ENCODE results near the gene KIF1A.
A peak's percentile ranks its signal among the peaks of the same experiment; 100 is the strongest.
"Not testable (repeated sequence)": the region's sequence is repeated elsewhere in the genome, so short reads cannot be mapped to it uniquely, and the experiment has no call there.

KIF1A gene

GRCh38 chr2:240787521-240788472 lies 32.2 kb downstream of the KIF1A start:
- no peak for DNase-seq (ENCODE audit: low read depth, low spot score)

- DNase-seq (ENCODE audit: low read depth, low spot score) = no peak
Measured at GRCh38 chr2:240786871-240787311, 33.1 kb downstream of the KIF1A start.

DNA sequence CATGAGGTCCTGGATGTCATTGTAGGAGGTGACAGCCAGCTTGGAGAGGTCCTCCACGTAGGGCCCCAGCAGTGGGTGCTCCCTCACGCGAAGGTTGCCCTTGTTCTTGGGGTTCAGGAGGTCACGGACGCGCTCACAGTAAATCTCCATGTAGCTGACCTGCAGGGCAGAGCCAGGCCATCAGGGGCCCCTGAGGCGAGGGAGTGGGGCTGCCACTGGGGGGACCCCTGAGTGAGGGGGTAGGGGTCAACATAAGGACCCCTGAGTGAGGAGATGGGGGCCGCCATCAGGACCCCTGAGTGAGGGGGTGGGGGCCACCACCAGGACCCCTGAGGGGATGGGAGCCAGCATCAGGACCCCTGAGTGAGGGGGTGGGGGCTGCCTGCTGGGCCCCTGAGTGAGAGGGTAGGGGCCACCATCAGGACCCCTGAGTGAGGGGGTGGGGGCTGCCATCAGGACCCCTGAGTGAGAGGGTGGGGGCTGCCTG lies 33.6 kb downstream of the KIF1A start:
- DNase-seq (ENCODE audit: low read depth, low spot score) = no peak

DNA sequence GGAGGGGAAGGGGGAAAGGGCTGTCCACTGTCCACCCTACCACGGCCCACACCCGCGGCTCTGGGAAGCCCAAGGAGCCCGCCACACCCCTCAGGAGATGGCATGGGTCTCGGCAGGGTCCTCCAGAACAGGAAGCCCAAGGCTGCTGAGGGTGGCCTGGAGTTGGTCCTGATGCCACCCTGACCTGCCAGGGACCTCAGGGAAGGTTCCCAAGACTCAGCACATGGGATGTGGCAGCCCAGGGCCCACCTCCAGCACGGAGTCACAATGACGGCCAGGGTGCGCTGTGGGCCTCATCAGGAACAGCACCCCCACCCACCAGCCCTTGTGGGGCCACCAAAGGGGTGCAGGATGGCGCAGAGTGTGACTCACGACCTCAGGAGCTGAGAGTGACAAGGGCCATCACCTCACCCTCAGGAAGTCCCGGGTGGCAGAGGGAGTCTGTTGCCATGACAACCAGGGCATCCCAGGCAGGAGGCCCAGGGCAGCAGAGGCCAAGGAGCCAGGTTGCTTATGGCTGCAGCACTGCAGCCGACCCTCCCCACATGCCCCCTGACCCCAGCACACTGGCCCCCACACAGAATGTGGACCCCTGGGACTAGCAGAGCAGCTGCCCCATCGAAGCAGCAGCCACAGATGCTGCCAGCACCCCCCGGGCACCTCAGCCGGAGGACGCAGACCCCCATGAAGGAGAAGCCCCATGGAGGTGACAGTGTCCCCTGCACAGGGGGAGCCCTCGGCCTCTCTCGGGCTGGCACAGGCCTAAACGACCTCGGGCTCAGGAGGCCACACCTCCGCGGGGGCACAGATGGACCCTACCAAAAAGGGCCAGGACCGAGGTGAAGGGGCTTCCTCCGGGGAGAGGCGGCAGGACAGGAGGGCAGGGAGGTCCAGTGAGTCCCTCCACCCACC lies 34.3 kb downstream of the KIF1A start:
- no peak for DNase-seq (ENCODE audit: low read depth, low spot score)

DNA sequence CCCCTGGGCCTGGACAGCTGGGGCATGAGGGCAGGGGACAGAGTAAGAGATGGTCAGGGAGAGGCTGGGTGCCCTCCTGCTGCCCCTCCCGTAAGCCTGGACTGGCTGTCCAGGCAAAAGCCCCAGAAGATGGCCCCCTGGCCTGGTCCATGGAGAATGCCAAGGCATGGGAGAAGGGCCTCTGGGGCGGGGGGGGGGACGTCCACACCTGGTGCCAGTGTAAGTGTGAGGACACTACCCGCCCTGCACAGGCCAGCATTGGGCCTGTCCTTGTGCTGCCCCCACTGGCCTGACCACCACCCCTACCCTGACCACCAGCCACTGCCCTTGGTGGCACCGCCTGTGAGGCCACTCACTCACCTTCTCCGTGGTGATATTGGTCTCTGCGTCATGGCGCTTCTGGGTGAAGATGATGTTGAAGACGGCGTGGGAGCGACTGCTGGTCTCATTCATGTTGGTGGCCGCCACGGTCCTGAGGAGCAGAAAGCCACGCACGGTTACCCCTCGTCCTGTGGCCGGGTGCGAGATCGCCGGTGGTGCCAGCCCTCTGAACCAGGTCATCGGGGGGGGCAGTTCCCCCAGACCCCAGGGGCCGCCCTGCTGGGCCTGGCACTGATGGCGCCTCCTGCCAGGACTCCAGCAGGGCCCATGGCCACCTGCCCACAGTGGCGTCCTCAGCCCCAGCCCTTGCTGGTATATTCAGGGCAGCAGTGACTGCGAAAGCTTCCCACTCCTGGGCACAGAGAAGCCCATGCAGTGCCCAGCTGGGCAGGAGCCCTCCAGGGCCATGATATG lies 35.2 kb downstream of the KIF1A start:
- DNase-seq (ENCODE audit: low read depth, low spot score) = no peak

DNA sequence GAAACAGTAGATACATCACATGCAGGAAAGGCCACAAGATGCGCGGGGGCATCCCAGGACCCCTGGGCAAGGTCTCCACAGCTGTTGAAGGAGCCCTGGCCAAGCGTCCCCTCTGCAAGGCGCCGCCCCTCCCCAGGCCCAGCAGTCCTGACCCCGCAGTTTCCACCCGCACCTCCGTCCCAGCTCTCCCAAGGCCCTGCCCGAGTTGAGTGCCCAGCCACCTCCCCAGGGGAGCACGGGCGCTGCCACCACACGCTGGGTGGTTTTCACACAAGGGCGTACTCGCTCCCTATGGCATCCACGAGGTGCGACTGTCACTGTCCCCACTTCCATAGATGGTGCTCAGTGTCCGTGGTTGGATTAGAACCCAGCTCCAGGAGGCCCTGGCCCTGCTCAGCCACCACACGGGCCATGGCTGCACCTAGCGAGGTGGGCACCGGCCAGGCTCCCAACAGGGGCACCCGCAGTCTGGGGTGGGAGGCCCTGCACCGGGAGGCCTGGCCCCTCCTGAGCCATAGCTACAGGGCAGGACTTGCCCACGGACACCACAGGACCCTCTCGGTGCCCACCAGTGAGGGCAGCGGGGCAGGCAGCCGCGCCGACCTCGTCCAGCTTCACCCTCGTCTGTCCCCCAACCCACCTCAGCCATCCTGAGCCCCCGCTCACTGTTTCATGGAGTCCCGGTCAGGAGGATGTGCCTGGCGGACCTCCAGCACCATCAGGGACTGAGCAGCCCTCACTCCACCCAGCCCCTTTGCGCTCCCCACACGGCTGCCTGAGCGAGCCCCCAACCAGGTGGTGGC lies 36.0 kb downstream of the KIF1A start:
- no peak for DNase-seq (ENCODE audit: low read depth, low spot score)

- DNase-seq (ENCODE audit: low read depth, low spot score) = no peak
Measured at GRCh38 chr2:240782886-240783818, 36.9 kb downstream of the KIF1A start.

GRCh38 chr2:240782221-240782885 lies 37.7 kb downstream of the KIF1A start:
- DNase-seq (ENCODE audit: low read depth, low spot score) = peak; percentile 86

DNA sequence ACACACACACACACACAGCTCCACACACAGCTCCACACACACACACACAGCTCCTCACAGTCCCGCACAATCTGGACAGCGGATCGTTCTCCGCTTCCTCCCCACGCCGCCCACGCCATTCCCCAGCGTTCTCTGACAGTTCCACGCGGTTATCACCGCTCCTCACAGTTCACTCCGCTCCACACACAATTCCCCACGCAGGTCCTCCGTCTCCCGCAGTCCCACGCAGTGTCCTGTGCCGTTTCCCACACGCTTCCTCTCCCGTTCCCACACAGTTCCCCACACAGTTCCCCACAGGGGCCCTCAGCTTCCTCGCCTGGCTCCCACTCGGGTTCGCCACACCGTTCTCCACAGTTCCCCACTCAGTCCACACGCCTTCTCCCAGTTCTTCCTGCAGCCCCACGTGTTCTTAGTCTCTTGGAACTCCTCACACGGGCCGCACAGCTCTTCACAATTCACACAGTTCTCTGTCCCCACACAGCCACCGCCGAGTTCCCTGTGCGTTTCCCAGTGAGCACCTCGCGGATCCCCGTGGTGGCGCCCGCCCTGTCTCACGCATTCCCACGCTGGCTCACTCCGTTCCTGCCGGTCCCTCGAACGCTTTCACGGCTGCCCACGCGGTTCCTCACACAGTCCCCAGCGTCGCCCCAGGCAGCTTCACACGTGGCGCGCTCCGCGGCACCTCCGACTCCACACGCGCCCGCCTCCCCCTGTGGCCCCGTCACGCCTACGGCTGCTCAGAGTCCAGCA lies 38.4 kb downstream of the KIF1A start:
- DNase-seq (ENCODE audit: low read depth, low spot score) = no peak

- DNase-seq (ENCODE audit: low read depth, low spot score) = no peak
Measured at GRCh38 chr2:240780023-240780700, 39.9 kb downstream of the KIF1A start.

GRCh38 chr2:240779250-240779832 lies 40.7 kb downstream of the KIF1A start:
- not testable (repeated sequence) for DNase-seq (ENCODE audit: low read depth, low spot score)

GRCh38 chr2:240778426-240778825 lies 41.6 kb downstream of the KIF1A start:
- no peak for DNase-seq (ENCODE audit: low read depth, low spot score)

GRCh38 chr2:240777456-240778212 lies 42.4 kb downstream of the KIF1A start:
- peak; percentile 51 for DNase-seq (ENCODE audit: low read depth, low spot score)

DNA sequence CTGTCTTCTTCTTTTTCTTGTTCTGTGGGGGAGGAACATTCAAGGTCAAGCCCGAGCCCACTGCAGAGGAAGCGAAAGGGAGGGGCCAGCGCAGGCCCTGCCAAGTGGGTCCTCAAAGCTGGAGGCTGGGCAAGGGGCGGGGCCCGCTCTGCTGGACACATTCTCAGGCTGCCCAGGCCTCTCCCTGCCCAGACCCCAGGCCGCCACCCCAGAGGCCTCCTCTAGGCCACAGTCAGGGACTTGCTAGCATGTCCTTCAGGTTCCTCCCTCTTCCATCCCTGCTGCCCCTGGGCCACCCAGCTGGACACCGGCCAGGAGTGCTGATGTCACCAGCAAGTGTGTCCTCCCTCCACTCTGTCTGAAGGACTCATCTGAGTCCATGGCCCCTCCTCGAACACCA lies 44.1 kb downstream of the KIF1A start:
- no peak for DNase-seq (ENCODE audit: low read depth, low spot score)

DNA sequence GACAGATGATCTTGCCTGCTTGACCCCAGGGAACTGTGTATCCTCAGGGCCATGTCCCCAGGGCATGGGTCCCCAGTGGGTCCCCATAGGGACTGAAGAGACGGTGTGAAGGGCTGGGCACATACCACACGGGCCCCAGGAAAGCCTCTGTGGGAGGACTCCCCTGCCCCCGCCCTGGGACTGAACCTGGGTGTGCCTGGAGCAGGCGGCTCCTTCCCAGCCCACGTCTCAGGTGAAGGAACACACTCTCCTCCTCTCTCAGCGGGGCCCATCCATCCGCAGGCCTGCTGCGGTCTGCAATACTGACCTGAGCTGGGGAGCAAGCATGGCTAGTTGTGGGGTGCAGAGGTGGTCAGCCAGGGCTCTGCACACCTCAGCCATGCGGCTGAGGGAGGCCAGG lies 45.2 kb downstream of the KIF1A start:
- no peak for DNase-seq (ENCODE audit: low read depth, low spot score)

DNA sequence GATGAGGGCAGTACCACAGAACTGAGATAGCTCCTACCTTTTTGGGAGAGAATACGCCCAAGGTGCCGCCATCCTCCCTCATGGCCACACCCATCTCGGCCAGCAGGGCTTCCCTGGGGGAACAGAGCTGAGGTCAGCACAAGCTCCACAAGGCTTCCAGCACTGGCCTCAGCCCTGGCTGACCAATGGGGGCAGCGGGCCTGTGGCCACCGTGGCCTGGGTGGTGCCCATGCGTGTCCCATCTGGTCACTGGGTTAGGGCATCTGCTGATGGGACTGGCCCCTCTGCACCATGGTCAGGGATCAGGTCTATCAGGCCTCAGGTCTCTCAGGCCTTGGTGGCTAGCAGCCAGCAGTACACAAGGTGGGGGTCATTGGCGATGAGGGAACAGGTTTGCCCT lies 50.9 kb downstream of the KIF1A start:
- no peak for DNase-seq (ENCODE audit: low read depth, low spot score)

All from ELF-1 (cell line).